Measurements from ENCODE around the gene SGMS1.

DNA sequence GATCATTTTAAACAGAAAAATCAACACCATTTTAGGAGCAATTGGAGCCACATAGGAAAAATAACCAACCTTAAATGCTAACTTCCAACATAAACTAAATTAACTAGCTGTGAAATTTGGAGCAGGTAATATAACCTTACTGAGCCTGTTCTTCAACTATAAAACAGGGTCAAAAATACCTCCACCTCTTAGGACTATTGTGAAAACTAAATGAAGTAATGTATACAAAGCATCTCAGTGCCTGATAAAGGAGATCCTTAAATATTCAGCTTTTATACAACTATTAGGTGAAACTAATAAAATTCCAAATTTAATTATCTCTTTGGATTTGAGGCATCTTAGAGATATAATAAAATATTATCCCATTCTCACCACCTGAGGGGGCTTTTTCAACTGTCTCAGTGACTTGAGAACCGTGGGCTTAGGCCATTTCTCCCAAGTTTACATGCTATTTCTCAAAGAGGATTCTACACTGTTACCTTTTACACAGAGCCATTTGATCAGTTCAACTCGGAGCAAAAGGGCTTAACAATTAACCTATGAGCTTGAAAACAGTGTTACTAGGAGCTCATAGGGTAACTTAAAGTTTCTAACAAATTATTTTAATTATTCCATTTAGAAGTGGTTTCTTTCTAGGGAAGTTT, 207.5 kb downstream of the SGMS1 start:
- TF ChIP-seq, protein P1, sequence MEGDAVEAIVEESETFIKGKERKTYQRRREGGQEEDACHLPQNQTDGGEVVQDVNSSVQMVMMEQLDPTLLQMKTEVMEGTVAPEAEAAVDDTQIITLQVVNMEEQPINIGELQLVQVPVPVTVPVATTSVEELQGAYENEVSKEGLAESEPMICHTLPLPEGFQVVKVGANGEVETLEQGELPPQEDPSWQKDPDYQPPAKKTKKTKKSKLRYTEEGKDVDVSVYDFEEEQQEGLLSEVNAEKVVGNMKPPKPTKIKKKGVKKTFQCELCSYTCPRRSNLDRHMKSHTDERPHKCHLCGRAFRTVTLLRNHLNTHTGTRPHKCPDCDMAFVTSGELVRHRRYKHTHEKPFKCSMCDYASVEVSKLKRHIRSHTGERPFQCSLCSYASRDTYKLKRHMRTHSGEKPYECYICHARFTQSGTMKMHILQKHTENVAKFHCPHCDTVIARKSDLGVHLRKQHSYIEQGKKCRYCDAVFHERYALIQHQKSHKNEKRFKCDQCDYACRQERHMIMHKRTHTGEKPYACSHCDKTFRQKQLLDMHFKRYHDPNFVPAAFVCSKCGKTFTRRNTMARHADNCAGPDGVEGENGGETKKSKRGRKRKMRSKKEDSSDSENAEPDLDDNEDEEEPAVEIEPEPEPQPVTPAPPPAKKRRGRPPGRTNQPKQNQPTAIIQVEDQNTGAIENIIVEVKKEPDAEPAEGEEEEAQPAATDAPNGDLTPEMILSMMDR (IDR thresholded peaks at IDR 0.05; ENCODE audit: poor library complexity, severe bottlenecking), result no peak
- TF ChIP-seq SMC3 (conservative IDR thresholded peaks at IDR 0.05; ENCODE audit: poor library complexity), result no peak
- no peak for TF ChIP-seq EZH2 (IDR thresholded peaks at IDR 0.05; ENCODE audit: borderline replicate concordance, insufficient read depth, low read length, poor library complexity, severe bottlenecking)

Measured in neural cell (in vitro differentiated cells).